BJ (cell line): ENCODE measurements around the gene UBE2S. TPM values are rescaled to one million over a fixed set of nuclear protein-coding genes. Genes with fewer than 3 reads are reported as not detected.

ENCODE experiments used
- CTCF ChIA-PET: fragments of 350-600 bp; formaldehyde crosslinking; extraction: SDS; loops from one replicate; lab custom pipeline; 2021; ENCODE audit warnings: antibody characterized with exemption, inconsistent platforms; lab: Yijun Ruan, JAX
- POLR2A ChIA-PET: fragments of 300-600 bp; sonication (Branson Sonifier 250); formaldehyde crosslinking; extraction: SDS; loops from one replicate; lab custom pipeline; 2021; ENCODE audit warnings: antibody characterized with exemption; lab: Charles Lee
- DNase-seq: peaks from one replicate; pipeline ENCODE4 v3.0.0-alpha.2; 2011; ENCODE audit warnings: low read depth
- H3K27me3 ChIP-seq: 2 replicates; pipeline ENCODE4 v1.6.0; 2011; ENCODE audit warnings: low read length; ENCODE audit not compliant: control insufficient read depth, insufficient read depth
- H3K36me3 ChIP-seq: 2 replicates; pipeline ENCODE4 v1.5.1; 2011; ENCODE audit warnings: low read length; ENCODE audit not compliant: control insufficient read depth, insufficient read depth
- H3K4me3 ChIP-seq: 2 replicates; pipeline ENCODE4 v1.5.1; 2011; ENCODE audit warnings: low read depth, mild to moderate bottlenecking, control low read depth, low read length
- CTCF ChIP-seq: IDR thresholded peaks from 2 replicates; pipeline ENCODE4 v1.5.1; 2011; ENCODE audit warnings: low read depth, mild to moderate bottlenecking, control low read depth, inconsistent platforms, low read length, moderate library complexity; ENCODE audit not compliant: insufficient read depth
- polyA plus RNA-seq: library from polyadenylated mRNA; depleted of rRNA; stranded (reverse); fragments of >200 nt; gene quantifications from 2 replicates; pipeline ENCODE4 v1.2.3, GENCODE V29; 2011

UBE2S gene
- polyA plus RNA-seq, 1 experiment = 79.4 TPM

DNA sequence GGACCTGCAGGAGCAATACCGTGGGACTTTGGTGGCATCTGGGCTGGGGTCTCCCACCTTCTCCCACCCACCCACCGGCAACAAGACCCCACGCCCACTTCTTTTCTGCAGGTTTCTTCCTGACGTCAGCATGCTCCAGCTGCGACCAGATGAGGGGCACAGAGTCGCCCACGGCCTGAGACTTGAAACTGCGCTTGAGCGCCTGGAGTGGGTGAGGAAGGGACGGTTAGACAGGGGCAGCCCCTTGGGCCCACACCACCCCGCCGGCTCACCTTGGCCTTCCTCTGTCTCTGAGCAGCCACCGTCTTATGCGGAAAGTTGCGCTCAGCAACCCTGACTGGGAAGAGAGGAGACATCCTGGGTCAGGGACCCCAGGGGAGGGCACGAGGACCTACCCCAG lies 46.7 kb downstream of the UBE2S start:
- Histone ChIP-seq H3K36me3 (no peaks in the 10 kb centered on the region; the same call in 1 of the 2 replicates), H3K4me3 (no peak overlapping the region), H3K27me3 (peaks cover 5% of the 10 kb centered on the region)
- POLR2A ChIA-PET = no interaction called here
- no peak for TF ChIP-seq CTCF
- DNase-seq = no peak
- CTCF ChIA-PET = interaction anchor here (1.7 kb wide), 1 partner anchor 11 kb away, joined by 3 read pairs; no protein-coding TSS in a partner anchor

DNA sequence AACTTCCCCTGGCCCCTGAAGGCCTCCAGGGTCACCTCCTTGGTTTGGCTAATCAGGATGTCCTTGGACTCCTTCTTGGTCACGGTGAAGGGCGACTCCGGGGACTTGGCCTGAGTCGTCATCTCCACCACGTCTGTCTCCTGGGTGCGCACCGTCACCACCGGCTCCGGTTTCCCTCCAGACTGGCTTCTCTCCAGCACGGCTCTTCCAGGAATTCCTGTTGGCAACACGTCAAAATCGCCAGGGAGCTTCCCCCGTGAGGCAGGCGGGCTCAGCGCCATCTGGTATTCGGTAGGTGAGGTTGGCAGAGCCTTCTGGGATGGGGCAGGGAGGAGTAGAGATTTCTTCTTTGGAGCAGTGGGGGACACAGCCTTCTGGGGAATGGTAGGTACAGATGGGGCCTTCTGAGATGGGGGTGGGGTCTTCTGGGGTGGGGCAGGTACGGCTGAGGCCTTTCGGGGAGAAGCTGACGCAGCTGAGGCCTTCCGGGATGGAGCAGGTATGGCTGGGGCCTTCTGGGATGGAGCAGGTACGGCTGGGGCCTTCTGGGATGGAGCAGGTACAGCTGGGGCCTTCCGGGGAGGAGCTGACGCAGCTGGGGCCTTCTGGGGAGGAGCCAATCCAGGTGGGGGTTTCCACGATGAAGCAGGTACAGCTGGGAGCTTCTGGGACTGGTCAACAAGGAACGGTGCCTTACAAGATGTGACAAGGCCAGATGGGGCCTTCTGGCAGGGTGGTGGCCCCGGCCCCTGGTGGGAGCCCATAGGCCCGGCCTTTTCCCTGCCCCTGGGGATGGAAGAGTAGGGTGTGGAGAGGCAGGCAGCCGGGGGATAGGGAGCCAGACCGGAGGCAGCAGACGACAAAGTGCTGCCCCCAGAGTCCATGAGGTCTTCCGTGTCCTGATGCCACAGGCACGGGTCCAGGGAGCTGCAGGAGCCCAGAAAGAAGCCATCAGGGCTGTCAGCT lies 48.4 kb downstream of the UBE2S start:
- ChIA-PET POLR2A (no interaction called here), CTCF (interaction anchor here (1.7 kb wide), 1 partner anchor 9 kb away, joined by 3 read pairs; no protein-coding TSS in a partner anchor)
- no peak for TF ChIP-seq CTCF
- H3K27me3 ChIP-seq = peaks cover 14% of the 10 kb centered on the region
- H3K36me3 ChIP-seq = no peaks in the 10 kb centered on the region
- DNase-seq = no peak
- H3K4me3 ChIP-seq = no peak overlapping the region

- no peak overlapping the region for H3K4me3 ChIP-seq
- no peak for DNase-seq
- no peak for TF ChIP-seq CTCF
- H3K27me3 ChIP-seq = peaks cover 16% of the 10 kb centered on the region
- ChIA-PET POLR2A (no interaction called here), CTCF (no interaction called here)
- no peaks in the 10 kb centered on the region for H3K36me3 ChIP-seq
These were observed 49.1 kb downstream of the UBE2S start for GRCh38 chr19:55358493-55358892.

- CTCF ChIA-PET = interaction anchor here (0.8 to 1.0 kb wide), 2 partner anchors 12 to 13 kb away, joined by 3 read pairs; no protein-coding TSS in a partner anchor
These were observed 52.3 kb downstream of the UBE2S start for GRCh38 chr19:55355213-55355821.

More at GRCh38 chr19:55355213-55355821, 52.3 kb downstream of the UBE2S start:
- H3K4me3 ChIP-seq = no peak overlapping the region
- no peaks in the 10 kb centered on the region for H3K36me3 ChIP-seq
- no peak for TF ChIP-seq CTCF
- H3K27me3 ChIP-seq = peaks cover 26% of the 10 kb centered on the region
- DNase-seq = no peak
- POLR2A ChIA-PET = no interaction called here
